Neutrophil (primary cell): Measurements from ENCODE around the gene MGAT5B.
"Not testable (repeated sequence)": the region's sequence is repeated elsewhere in the genome, so short reads cannot be mapped to it uniquely, and the experiment has no call there.

Source experiments
- H3K27ac ChIP-seq: fragments of 200-600 bp; sonication (generic); 2 replicates; pipeline ENCODE4 v1.5.1; 2016; ENCODE audit warnings: mild to moderate bottlenecking, moderate library complexity
- H3K27me3 ChIP-seq: fragments of 200-600 bp; sonication (generic); 2 replicates; pipeline ENCODE4 v1.6.0; 2016; ENCODE audit warnings: mild to moderate bottlenecking
- H3K36me3 ChIP-seq: fragments of 200-600 bp; sonication (generic); 2 replicates; pipeline ENCODE4 v1.5.1; 2017
- H3K4me1 ChIP-seq, 2 experiments: fragments of 200-600 bp in 1 of 2; sonication (generic) in 1 of 2; 1 replicate in 1 of 2; 2 replicates in 1 of 2; pipeline versions ENCODE4 v1.5.1 to v1.6.1; 2013 to 2016; ENCODE audit warnings: low read depth in 1 of 2, low read length in 1 of 2, mild to moderate bottlenecking in 1 of 2, moderate library complexity in 1 of 2; ENCODE audit not compliant: control insufficient read depth in 1 of 2, insufficient read depth in 1 of 2
- H3K4me3 ChIP-seq, 2 experiments: fragments of 200-600 bp in 1 of 2; sonication (generic) in 1 of 2; 1 replicate in 1 of 2; 2 replicates in 1 of 2; pipeline ENCODE4 v1.5.1; 2013 to 2016; ENCODE audit warnings: low read depth in 1 of 2, low read length in 1 of 2, mild to moderate bottlenecking in 1 of 2, moderate library complexity in 1 of 2
- H3K9me3 ChIP-seq: fragments of 200-600 bp; sonication (generic); 2 replicates; pipeline ENCODE4 v1.5.1; 2016
- CTCF ChIP-seq: fragments of 200-600 bp; sonication (generic); IDR thresholded peaks from 2 replicates; pipeline ENCODE4 v1.5.1; 2016; ENCODE audit warnings: antibody characterized with exemption

The MGAT5B gene

GRCh38 chr17:76848670-76849069 lies 19.5 kb upstream of the MGAT5B start:
- TF ChIP-seq CTCF, result no peak
- Histone ChIP-seq H3K36me3 (no peaks in the 10 kb centered on the region), H3K27me3 (peaks cover 15% of the 10 kb centered on the region), H3K4me3 (no peak overlapping the region), H3K27ac (no peak overlapping the region), H3K4me1 (no peaks in the 10 kb centered on the region), H3K9me3 (no peaks in the 10 kb centered on the region)

- not testable (repeated sequence) for H3K27ac ChIP-seq, H3K4me1 ChIP-seq, H3K9me3 ChIP-seq, H3K36me3 ChIP-seq, H3K4me3 ChIP-seq
- peaks cover 14% of the 10 kb centered on the region for H3K27me3 ChIP-seq
These were observed 19.0 kb upstream of the MGAT5B start for GRCh38 chr17:76849160-76849559.

- TF ChIP-seq CTCF, result no peak
- Histone ChIP-seq H3K27ac (no peak overlapping the region), H3K4me3 (no peak overlapping the region), H3K9me3 (no peaks in the 10 kb centered on the region), H3K36me3 (no peaks in the 10 kb centered on the region), H3K27me3 (peaks cover 12% of the 10 kb centered on the region), H3K4me1 (no peaks in the 10 kb centered on the region)
These were observed 15.4 kb upstream of the MGAT5B start for GRCh38 chr17:76852843-76853242.

- Histone ChIP-seq H3K27ac (no peak overlapping the region), H3K27me3 (peaks cover 25% of the 10 kb centered on the region), H3K9me3 (no peaks in the 10 kb centered on the region), H3K4me3 (no peak overlapping the region), H3K36me3 (no peaks in the 10 kb centered on the region), H3K4me1 (no peaks in the 10 kb centered on the region)
- no peak for TF ChIP-seq CTCF
These were observed 13.1 kb upstream of the MGAT5B start for GRCh38 chr17:76855105-76855504.

GRCh38 chr17:76862079-76862478 lies 6.1 kb upstream of the MGAT5B start:
- no peak overlapping the region for H3K4me3 ChIP-seq
- peaks cover 37% of the 10 kb centered on the region for H3K27me3 ChIP-seq
- H3K4me1 ChIP-seq, result no peaks in the 10 kb centered on the region
- no peaks in the 10 kb centered on the region for H3K9me3 ChIP-seq
- no peak for TF ChIP-seq CTCF
- no peak overlapping the region for H3K27ac ChIP-seq
- no peaks in the 10 kb centered on the region for H3K36me3 ChIP-seq

- no peaks in the 10 kb centered on the region for H3K9me3 ChIP-seq
- peaks cover 42% of the 10 kb centered on the region for H3K27me3 ChIP-seq
- no peaks in the 10 kb centered on the region for H3K4me1 ChIP-seq
- no peak overlapping the region for H3K27ac ChIP-seq
- no peak overlapping the region for H3K4me3 ChIP-seq
- H3K36me3 ChIP-seq, result no peaks in the 10 kb centered on the region
- TF ChIP-seq CTCF, result no peak
These were observed 5.7 kb upstream of the MGAT5B start for GRCh38 chr17:76862494-76862893.
